Hematopoietic multipotent progenitor cell treated with erythropoietin and hydrocortisone succinate and interleukin-3 and kit ligand, for 17 days (in vitro differentiated cells): ENCODE results near the gene RBMS1.

Experiments
- DNase-seq: peaks from one replicate; pipeline ENCODE4 v3.0.0-alpha.2; 2015; ENCODE audit warnings: low spot score

The RBMS1 gene

GRCh38 chr2:160362018-160362417, 131.6 kb downstream of the RBMS1 start:
- no peak for DNase-seq

GRCh38 chr2:160360089-160360757, 133.4 kb downstream of the RBMS1 start:
- no peak for DNase-seq

GRCh38 chr2:160358046-160358445, 135.6 kb downstream of the RBMS1 start:
- no peak for DNase-seq

- DNase-seq, result no peak
Observed at GRCh38 chr2:160356485-160356884, 137.1 kb downstream of the RBMS1 start.

GRCh38 chr2:160355080-160355479, 138.5 kb downstream of the RBMS1 start:
- DNase-seq, result no peak

GRCh38 chr2:160354677-160355076, 138.9 kb downstream of the RBMS1 start:
- DNase-seq, result no peak

- no peak for DNase-seq
Observed at GRCh38 chr2:160353813-160354212, 139.8 kb downstream of the RBMS1 start.

- DNase-seq, result peak; percentile 45
Observed at GRCh38 chr2:160353166-160353565, 140.4 kb downstream of the RBMS1 start.

GRCh38 chr2:160352500-160352899, 141.1 kb downstream of the RBMS1 start:
- DNase-seq, result no peak

- no peak for DNase-seq
Observed at GRCh38 chr2:160351956-160352355, 141.7 kb downstream of the RBMS1 start.

- DNase-seq, result no peak
Observed at GRCh38 chr2:160349306-160349705, 144.3 kb downstream of the RBMS1 start.

- DNase-seq, result no peak
Observed at GRCh38 chr2:160347269-160347863, 146.2 kb downstream of the RBMS1 start.

GRCh38 chr2:160345071-160345764, 148.4 kb downstream of the RBMS1 start:
- DNase-seq, result no peak

- DNase-seq, result no peak
Observed at GRCh38 chr2:160343404-160343803, 150.2 kb downstream of the RBMS1 start.

- DNase-seq, result no peak
Observed at GRCh38 chr2:160339726-160340125, 153.9 kb downstream of the RBMS1 start.

- no peak for DNase-seq
Observed at GRCh38 chr2:160338901-160339685, 154.5 kb downstream of the RBMS1 start.

- DNase-seq, result no peak
Observed at GRCh38 chr2:160337728-160338127, 155.9 kb downstream of the RBMS1 start.

- no peak for DNase-seq
Observed at GRCh38 chr2:160336635-160337034, 157.0 kb downstream of the RBMS1 start.

GRCh38 chr2:160336105-160336504, 157.5 kb downstream of the RBMS1 start:
- DNase-seq, result no peak

- DNase-seq, result no peak
Observed at GRCh38 chr2:160335441-160335840, 158.2 kb downstream of the RBMS1 start.

- DNase-seq, result no peak
Observed at GRCh38 chr2:160334028-160334741, 159.4 kb downstream of the RBMS1 start.
